Mucosa of stomach (tissue), 1 donor: Measurements from ENCODE around the gene BCL7A.
"Not testable (repeated sequence)": the region's sequence is repeated elsewhere in the genome, so short reads cannot be mapped to it uniquely, and the experiment has no call there.

ENCODE experiments used
- H3K27me3 ChIP-seq: one replicate; pipeline ENCODE4 v1.7.0; 2013; ENCODE audit warnings: mild to moderate bottlenecking, low read length; ENCODE audit not compliant: control insufficient read depth, insufficient read depth
- H3K36me3 ChIP-seq: one replicate; pipeline ENCODE4 v1.7.0; 2013; ENCODE audit warnings: low read length; ENCODE audit not compliant: control insufficient read depth, insufficient read depth
- H3K4me1 ChIP-seq: one replicate; pipeline ENCODE4 v1.7.0; 2013; ENCODE audit warnings: mild to moderate bottlenecking, low read length; ENCODE audit not compliant: control insufficient read depth, insufficient read depth
- H3K4me3 ChIP-seq: one replicate; pipeline ENCODE4 v1.7.0; 2013; ENCODE audit warnings: low read length
- H3K9ac ChIP-seq: one replicate; pipeline ENCODE4 v1.7.0; 2013; ENCODE audit warnings: mild to moderate bottlenecking, low read length, moderate library complexity
- H3K9me3 ChIP-seq: one replicate; pipeline ENCODE4 v1.7.0; 2013; ENCODE audit warnings: mild to moderate bottlenecking, low read length, moderate library complexity; ENCODE audit not compliant: control insufficient read depth
- donor health status: Pancreatic carcinoma.

Gene BCL7A

GRCh38 chr12:122021822-122022392 is at the start of gene BCL7A:
Gene BCL7A, plus strand, starts transcription at chr12:122021884. Its CDS starts 208 bp downstream, at chr12:122022092.
- peak within 1 kb of the TSS; percentile 41 for H3K4me3 ChIP-seq
- H3K4me1 ChIP-seq, result peaks cover 19% of the 10 kb centered on the region

GRCh38 chr12:121974026-121974985 is 47.4 kb upstream of the BCL7A start:
- Histone ChIP-seq H3K4me3 (no peak overlapping the region), H3K9ac (no peak overlapping the region), H3K9me3 (no peaks in the 10 kb centered on the region), H3K27me3 (peaks cover 5% of the 10 kb centered on the region), H3K36me3 (no peaks in the 10 kb centered on the region), H3K4me1 (no peaks in the 10 kb centered on the region)

More at GRCh38 chr12:122021822-122022392, at the start of gene BCL7A:
- Histone ChIP-seq H3K27me3 (peaks cover 9% of the 10 kb centered on the region), H3K36me3 (no peaks in the 10 kb centered on the region), H3K9ac (peak within 1 kb of the TSS; percentile 59), H3K9me3 (no peaks in the 10 kb centered on the region)

DNA sequence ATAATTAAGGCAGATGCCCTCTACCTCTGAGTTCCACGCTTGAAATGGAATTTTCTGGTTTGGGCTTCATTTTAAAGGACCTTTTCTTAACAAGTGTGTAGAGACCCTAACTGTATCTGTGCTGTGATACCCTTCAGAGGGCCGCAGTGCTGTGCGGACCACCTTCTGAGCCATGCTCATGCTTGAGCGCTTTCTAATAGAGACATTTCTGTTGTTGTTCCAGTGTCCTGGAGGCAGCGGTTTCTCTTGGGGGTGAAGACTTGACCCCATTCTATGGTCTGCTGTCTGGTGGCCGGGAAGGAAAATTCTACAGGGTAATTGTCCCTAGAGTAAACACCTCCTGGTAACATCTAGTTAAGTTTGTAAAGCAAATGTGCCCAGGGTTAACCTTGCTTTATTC is 46.7 kb upstream of the BCL7A start:
- Histone ChIP-seq H3K36me3 (no peaks in the 10 kb centered on the region), H3K4me1 (no peaks in the 10 kb centered on the region), H3K9ac (no peak overlapping the region), H3K27me3 (peaks cover 5% of the 10 kb centered on the region), H3K9me3 (no peaks in the 10 kb centered on the region), H3K4me3 (no peak overlapping the region)

DNA sequence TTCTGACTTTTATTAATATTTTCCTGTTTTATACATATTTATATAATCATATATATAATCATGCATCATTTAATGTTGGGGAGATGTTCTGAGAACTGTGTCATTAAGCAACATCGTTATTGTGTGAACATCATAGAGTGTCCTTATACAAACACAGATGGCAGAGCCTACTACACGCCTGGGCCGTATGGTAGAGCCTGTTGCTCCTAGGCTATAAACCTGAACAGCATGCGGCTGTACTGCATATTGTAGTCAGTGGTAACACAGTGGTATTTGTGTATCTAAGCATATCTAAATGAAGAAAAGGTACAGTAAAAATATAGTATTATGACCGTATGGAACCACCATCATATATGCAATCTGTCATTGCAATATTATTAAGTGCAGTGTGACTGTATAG is 44.7 kb upstream of the BCL7A start:
- Histone ChIP-seq H3K4me3 (no peak overlapping the region), H3K27me3 (peaks cover 5% of the 10 kb centered on the region), H3K36me3 (no peaks in the 10 kb centered on the region), H3K4me1 (no peaks in the 10 kb centered on the region), H3K9me3 (no peaks in the 10 kb centered on the region), H3K9ac (no peak overlapping the region)

DNA sequence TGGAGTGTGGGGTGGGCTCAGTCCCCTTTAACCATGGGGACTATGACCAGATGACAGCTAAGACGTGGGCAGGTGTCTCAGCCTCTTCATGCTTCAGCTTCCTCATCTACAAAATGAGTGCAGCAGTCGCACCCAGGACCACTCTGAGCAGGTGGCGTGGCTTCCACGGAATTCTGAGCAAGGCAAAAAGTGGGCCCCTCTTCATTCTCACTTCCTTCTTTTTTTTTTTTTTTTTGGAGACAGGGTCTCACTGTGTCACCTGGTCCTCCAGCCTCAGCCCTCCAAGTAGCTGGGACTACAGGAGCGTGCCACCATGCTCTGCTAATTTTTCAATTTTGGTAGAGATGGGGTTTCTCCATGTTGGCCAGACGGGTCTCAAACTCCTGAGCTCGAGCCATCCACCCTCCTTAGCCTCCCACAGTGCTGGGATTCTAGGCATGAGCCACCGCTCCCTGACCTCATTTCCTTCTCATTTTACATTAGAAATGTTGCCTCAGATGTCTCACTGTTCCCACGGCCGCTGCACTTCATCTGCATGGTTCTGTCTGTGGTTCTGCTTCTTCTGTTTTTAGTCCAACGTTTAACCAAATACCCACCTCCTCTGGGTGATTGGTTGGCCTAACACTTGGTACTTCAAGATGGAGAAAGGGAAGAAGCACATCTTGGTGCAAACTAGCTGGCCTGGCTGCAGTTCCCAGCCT is 41.3 kb upstream of the BCL7A start:
- Histone ChIP-seq H3K36me3 (no peaks in the 10 kb centered on the region), H3K9ac (no peak overlapping the region), H3K27me3 (peaks cover 3% of the 10 kb centered on the region), H3K4me3 (no peak overlapping the region), H3K4me1 (no peaks in the 10 kb centered on the region), H3K9me3 (no peaks in the 10 kb centered on the region)

- Histone ChIP-seq H3K36me3 (no peaks in the 10 kb centered on the region), H3K9ac (no peak overlapping the region), H3K4me1 (no peaks in the 10 kb centered on the region), H3K4me3 (no peak overlapping the region), H3K27me3 (no peaks in the 10 kb centered on the region), H3K9me3 (no peaks in the 10 kb centered on the region)
Measured at GRCh38 chr12:121980892-121981272, 40.8 kb upstream of the BCL7A start.

DNA sequence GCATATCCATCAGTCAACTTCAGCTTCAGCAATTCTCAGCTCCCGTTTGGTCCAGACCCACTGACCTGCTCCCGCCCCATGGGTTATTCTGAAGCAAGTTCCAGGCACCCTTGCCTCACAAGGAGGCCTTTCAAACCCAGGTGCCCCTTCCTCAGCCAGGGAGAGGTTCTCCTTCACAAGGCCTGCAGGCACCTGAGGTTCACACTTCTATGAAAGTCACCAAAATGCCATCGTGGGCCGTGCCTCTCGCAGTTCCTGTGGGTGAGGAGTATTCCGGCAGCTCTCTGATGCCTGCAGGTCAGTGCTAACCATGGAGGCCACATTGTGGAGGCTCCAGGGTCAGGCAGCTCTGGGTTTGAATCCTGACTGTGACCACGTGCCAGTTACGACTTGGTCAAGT is 40.2 kb upstream of the BCL7A start:
- H3K4me1 ChIP-seq, result no peaks in the 10 kb centered on the region
- no peak overlapping the region for H3K4me3 ChIP-seq
- no peak overlapping the region for H3K9ac ChIP-seq
- no peaks in the 10 kb centered on the region for H3K27me3 ChIP-seq
- H3K36me3 ChIP-seq, result no peaks in the 10 kb centered on the region
- no peaks in the 10 kb centered on the region for H3K9me3 ChIP-seq

DNA sequence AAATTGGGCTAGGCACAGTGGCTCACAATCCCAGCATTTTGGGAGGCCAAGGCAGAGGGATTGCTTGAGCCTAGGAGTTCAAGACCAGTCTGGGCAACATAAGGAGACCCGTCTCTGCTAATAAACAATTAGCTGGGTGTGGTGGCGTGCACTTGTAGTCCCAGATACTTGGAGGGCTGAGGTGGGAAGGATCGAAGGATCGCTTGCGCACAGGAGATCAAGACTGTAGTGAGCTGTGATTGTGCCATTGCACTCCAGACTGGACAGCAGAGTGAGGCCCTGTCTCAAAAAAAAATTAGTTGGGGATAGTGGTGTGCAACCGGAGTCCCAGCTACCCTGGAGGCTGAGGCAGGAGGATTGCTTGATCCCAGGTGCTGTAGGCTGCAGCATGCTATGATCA is 38.7 kb upstream of the BCL7A start:
- no peak overlapping the region for H3K9ac ChIP-seq

GRCh38 chr12:121983536-121984210 is 38.0 kb upstream of the BCL7A start:
- H3K9ac ChIP-seq, result no peak overlapping the region
- no peaks in the 10 kb centered on the region for H3K9me3 ChIP-seq
- no peak overlapping the region for H3K4me3 ChIP-seq
- no peaks in the 10 kb centered on the region for H3K36me3 ChIP-seq
- H3K27me3 ChIP-seq, result no peaks in the 10 kb centered on the region
- no peaks in the 10 kb centered on the region for H3K4me1 ChIP-seq

More for the DNA sequence above, 38.7 kb upstream of the BCL7A start:
- H3K27me3 ChIP-seq, result no peaks in the 10 kb centered on the region
- H3K4me1 ChIP-seq, result no peaks in the 10 kb centered on the region
- no peak overlapping the region for H3K4me3 ChIP-seq
- H3K9me3 ChIP-seq, result no peaks in the 10 kb centered on the region
- no peaks in the 10 kb centered on the region for H3K36me3 ChIP-seq

DNA sequence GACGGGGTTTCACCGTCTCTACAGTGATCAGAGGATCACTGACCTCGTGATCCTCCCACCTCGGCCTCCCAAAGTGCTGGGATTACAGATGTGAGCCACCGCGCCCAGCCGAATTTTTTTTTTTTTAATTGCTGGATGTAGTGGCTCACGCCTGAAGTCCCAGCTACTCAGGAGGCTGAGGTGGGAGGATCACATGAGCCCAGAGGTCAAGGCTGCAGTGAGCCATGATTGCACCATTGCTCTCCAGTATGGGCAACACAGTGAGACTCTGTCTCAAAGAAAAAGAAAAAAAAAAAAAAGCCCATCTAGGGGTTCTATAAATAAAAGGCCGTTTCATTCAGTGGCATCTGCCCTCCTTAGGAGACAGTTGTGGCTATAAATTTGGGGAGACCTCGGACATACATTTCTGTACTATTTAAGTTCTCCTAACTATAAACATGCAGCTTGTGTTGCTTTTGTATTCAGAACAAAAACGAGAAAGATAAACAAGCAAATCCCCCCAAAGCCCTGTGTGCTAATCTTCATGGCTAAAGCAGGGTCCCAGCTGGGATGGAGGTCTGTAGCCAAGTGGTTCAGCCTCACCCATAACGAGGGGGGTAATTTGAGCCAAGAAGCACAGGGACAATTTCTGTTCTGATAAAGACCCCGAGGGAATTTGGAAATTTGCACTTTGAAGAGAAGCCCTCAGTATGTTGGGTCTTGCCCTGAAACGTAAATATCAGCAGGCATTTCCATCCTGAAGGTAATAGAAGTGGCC is 35.0 kb upstream of the BCL7A start:
- Histone ChIP-seq H3K27me3 (no peaks in the 10 kb centered on the region), H3K36me3 (no peaks in the 10 kb centered on the region), H3K4me1 (no peaks in the 10 kb centered on the region), H3K4me3 (no peak overlapping the region), H3K9me3 (no peaks in the 10 kb centered on the region), H3K9ac (no peak overlapping the region)

DNA sequence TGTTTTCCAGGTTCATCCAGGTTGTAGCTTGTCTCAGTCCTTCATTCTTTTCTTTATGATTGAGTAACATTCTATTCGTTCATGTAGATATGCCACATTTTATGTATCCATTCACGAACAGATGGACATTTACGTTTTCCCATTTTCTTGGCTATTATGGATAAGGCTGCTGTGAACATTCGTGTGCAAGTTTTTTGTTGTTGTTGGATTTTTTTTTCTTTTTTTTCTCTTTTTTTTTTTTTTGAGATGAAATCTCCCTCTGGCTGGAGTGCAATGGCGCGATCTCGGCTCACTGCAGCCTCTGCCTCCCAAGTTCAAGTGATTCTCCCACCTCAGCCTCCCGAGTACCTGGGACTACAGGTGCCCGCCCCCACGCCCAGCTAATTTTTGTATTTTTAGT is 33.2 kb upstream of the BCL7A start:
- H3K9ac ChIP-seq, H3K4me3 ChIP-seq, H3K4me1 ChIP-seq, H3K27me3 ChIP-seq, H3K9me3 ChIP-seq, H3K36me3 ChIP-seq: not testable (repeated sequence)
